Suprapubic skin (tissue), 3 donors: ENCODE measurements around the gene TYW1.
"Not testable (repeated sequence)": the region's sequence is repeated elsewhere in the genome, so short reads cannot be mapped to it uniquely, and the experiment has no call there.

ENCODE experiments used
- EP300 ChIP-seq: sonication (generic); formaldehyde crosslinking; IDR thresholded peaks from one replicate; pipeline ENCODE4 v1.6.1; 2017; ENCODE audit warnings: antibody characterized with exemption
- POLR2A ChIP-seq, 2 donors: fragments of 450-650 bp; IDR thresholded peaks; one replicate each; pipeline ENCODE4 v1.6.1; 2017; ENCODE audit warnings: antibody characterized with exemption in 2 of 2, mild to moderate bottlenecking in 2 of 2, moderate library complexity in 2 of 2
- TF ChIP-seq, protein P1 (sequence below), 2 donors: fragments of 200-600 bp in 1 of 2; fragments of 450-650 bp in 1 of 2; sonication (generic) in 1 of 2; IDR thresholded peaks; one replicate each; pipeline ENCODE4 v1.5.1; 2016 to 2019; ENCODE audit warnings: antibody characterized with exemption in 2 of 2, mild to moderate bottlenecking in 1 of 2, moderate library complexity in 1 of 2

DNA sequence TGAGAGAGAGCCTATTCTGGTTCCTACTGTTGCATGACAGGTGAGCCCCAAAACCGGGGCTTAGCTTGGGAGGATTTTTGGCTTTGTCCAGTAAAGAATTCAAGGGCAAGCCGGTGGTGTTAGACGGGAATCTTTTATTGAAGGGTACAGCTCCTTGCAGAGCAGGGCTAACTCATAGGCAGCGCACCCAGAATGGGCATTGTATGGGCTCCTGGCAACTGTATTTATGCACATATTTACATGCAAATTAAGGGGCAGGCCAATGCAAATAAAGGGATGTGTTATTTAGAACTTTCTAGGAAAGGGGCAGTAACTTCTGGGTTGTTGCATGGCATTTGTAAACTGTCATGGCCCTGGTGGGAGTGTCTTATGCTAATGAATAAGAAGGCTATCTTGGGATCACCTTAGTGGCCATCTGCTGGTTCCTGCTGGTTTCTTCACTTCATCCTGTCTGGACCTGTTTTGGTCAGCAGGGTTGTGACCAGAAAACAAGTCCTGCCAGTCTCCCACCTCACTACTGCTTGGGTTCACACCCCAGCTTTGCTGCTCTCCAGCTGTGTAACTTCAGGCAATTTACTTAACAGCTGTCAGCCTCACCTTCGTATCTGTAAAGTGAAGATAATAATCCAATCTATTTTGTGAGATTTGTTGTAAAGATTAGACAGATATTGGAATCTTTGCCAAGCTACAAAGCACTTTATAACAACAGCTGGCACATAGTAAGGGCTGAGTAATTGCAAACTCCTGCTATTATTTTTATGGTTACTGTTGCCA lies 182.5 kb downstream of the TYW1 start:
- TF ChIP-seq, protein P1, sequence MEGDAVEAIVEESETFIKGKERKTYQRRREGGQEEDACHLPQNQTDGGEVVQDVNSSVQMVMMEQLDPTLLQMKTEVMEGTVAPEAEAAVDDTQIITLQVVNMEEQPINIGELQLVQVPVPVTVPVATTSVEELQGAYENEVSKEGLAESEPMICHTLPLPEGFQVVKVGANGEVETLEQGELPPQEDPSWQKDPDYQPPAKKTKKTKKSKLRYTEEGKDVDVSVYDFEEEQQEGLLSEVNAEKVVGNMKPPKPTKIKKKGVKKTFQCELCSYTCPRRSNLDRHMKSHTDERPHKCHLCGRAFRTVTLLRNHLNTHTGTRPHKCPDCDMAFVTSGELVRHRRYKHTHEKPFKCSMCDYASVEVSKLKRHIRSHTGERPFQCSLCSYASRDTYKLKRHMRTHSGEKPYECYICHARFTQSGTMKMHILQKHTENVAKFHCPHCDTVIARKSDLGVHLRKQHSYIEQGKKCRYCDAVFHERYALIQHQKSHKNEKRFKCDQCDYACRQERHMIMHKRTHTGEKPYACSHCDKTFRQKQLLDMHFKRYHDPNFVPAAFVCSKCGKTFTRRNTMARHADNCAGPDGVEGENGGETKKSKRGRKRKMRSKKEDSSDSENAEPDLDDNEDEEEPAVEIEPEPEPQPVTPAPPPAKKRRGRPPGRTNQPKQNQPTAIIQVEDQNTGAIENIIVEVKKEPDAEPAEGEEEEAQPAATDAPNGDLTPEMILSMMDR (IDR thresholded peaks at IDR 0.05): not testable (repeated sequence)
- not testable (repeated sequence) for TF ChIP-seq POLR2A (IDR thresholded peaks at IDR 0.05); EP300
